SU-DHL-6 (cell line): ENCODE measurements around the gene TREX2.

Source experiments
- EZH2phosphoT487 ChIP-seq: fragments of 200-600 bp; sonication (generic), shearing (Covaris generic); conservative IDR thresholded peaks from 2 replicates; pipeline ENCODE4 v1.6.1; 2018; ENCODE audit warnings: mild to moderate bottlenecking, antibody characterized with exemption, low read length, moderate library complexity, mixed read lengths
- TF ChIP-seq, protein P1 (sequence below): fragments of 200-600 bp; sonication (generic); IDR thresholded peaks from one replicate; pipeline ENCODE4 v1.5.1; 2017; ENCODE audit warnings: antibody characterized with exemption, mild to moderate bottlenecking, low read length, moderate library complexity; ENCODE audit not compliant: insufficient read depth, poor library complexity, severe bottlenecking

DNA sequence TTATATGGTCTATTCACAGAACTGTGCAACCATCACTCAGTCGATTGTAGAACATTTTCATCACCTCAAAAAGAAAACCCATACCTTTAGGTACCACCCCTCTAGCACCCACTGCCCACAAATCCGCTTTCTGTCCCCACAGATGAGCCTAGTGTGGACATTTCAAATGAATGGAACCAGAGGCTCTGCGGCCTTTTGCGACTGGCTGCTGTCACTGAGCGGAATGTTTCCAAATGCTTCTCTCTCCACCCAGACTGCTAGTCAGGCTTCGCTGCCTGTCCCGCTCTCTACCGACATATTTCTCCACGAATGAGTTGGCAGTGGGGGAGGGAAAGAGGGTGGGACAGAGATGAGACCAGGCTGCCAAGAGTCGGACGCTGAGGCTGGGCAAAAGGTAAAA lies 47.2 kb upstream of the TREX2 start:
- TF ChIP-seq, protein P1, sequence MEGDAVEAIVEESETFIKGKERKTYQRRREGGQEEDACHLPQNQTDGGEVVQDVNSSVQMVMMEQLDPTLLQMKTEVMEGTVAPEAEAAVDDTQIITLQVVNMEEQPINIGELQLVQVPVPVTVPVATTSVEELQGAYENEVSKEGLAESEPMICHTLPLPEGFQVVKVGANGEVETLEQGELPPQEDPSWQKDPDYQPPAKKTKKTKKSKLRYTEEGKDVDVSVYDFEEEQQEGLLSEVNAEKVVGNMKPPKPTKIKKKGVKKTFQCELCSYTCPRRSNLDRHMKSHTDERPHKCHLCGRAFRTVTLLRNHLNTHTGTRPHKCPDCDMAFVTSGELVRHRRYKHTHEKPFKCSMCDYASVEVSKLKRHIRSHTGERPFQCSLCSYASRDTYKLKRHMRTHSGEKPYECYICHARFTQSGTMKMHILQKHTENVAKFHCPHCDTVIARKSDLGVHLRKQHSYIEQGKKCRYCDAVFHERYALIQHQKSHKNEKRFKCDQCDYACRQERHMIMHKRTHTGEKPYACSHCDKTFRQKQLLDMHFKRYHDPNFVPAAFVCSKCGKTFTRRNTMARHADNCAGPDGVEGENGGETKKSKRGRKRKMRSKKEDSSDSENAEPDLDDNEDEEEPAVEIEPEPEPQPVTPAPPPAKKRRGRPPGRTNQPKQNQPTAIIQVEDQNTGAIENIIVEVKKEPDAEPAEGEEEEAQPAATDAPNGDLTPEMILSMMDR = no peak
- no peak for TF ChIP-seq EZH2phosphoT487
